Neural progenitor cell (in vitro differentiated cells): ENCODE measurements around the gene ENTPD2. TPM values are rescaled to one million over a fixed set of nuclear protein-coding genes. Genes with fewer than 3 reads are reported as not detected.

Experiments
- DNase-seq: peaks from one replicate; pipeline ENCODE4 v3.0.0-alpha.2; 2016; ENCODE audit warnings: low spot score
- H2AFZ ChIP-seq: fragments of 200-600 bp; sonication (generic); replicated peaks from 2 replicates; pipeline ENCODE4 v1.6.1; 2016; ENCODE audit warnings: antibody characterized with exemption
- H3F3A ChIP-seq: fragments of 200-600 bp; sonication (generic); 2 replicates; pipeline ENCODE4 v1.6.1; 2016; ENCODE audit warnings: antibody characterized with exemption, low read depth
- H3K27ac ChIP-seq: fragments of 200-600 bp; sonication (generic); 2 replicates; pipeline ENCODE4 v1.5.1; 2016; ENCODE audit warnings: mild to moderate bottlenecking
- H3K27me3 ChIP-seq: fragments of 200-600 bp; sonication (generic); 2 replicates; pipeline ENCODE4 v1.6.1; 2016; ENCODE audit warnings: mild to moderate bottlenecking, moderate library complexity
- H3K36me3 ChIP-seq: fragments of 200-600 bp; sonication (generic); 2 replicates; pipeline ENCODE4 v1.5.1; 2016
- H3K4me1 ChIP-seq: fragments of 200-600 bp; sonication (generic); 2 replicates; pipeline ENCODE4 v1.6.1; 2016; ENCODE audit warnings: mixed run types
- H3K4me2 ChIP-seq: fragments of 200-600 bp; sonication (generic); 2 replicates; pipeline ENCODE4 v1.6.1; 2016
- H3K4me3 ChIP-seq: fragments of 200-600 bp; sonication (generic); 2 replicates; pipeline ENCODE4 v1.5.1; 2016
- H3K79me2 ChIP-seq: fragments of 200-600 bp; sonication (generic); 2 replicates; pipeline ENCODE4 v1.6.1; 2016; ENCODE audit warnings: low read depth
- H3K9ac ChIP-seq: fragments of 200-600 bp; sonication (generic); 2 replicates; pipeline ENCODE4 v1.6.1; 2016
- H3K9me3 ChIP-seq: fragments of 200-600 bp; sonication (generic); 2 replicates; pipeline ENCODE4 v1.5.1; 2016; ENCODE audit warnings: low read depth
- H4K20me1 ChIP-seq: fragments of 200-600 bp; sonication (generic); 2 replicates; pipeline ENCODE4 v1.6.1; 2016; ENCODE audit warnings: low read depth
- H3K27ac Mint-ChIP-seq: 3 replicates; pipeline ENCODE4 v1.8.0; 2021; ENCODE audit warnings: mixed read lengths
- H3K27me3 Mint-ChIP-seq: 2 replicates; pipeline ENCODE4 v1.8.0; 2022; ENCODE audit warnings: low read depth, mild to moderate bottlenecking, inconsistent platforms, moderate library complexity, mixed read lengths; ENCODE audit not compliant: insufficient read depth
- H3K36me3 Mint-ChIP-seq: 3 replicates; pipeline ENCODE4 v1.8.0; 2021; ENCODE audit warnings: mixed read lengths
- H3K4me1 Mint-ChIP-seq: 3 replicates; pipeline ENCODE4 v1.8.0; 2021; ENCODE audit warnings: mixed read lengths
- H3K4me3 Mint-ChIP-seq: 3 replicates; pipeline ENCODE4 v1.8.0; 2021; ENCODE audit warnings: mild to moderate bottlenecking, moderate library complexity, mixed read lengths
- H3K9me3 Mint-ChIP-seq: 3 replicates; pipeline ENCODE4 v1.8.0; 2020; ENCODE audit warnings: mixed read lengths
- EZH2 ChIP-seq: fragments of 200-600 bp; sonication (generic); IDR thresholded peaks from 2 replicates; pipeline ENCODE4 v1.6.1; 2017; ENCODE audit warnings: antibody characterized with exemption, mild to moderate bottlenecking, moderate library complexity
- EZH2phosphoT487 ChIP-seq: fragments of 200-600 bp; sonication (generic); IDR thresholded peaks from 2 replicates; pipeline ENCODE4 v1.6.1; 2017; ENCODE audit warnings: antibody characterized with exemption
- total RNA-seq: library from RNA; depleted of rRNA; stranded (reverse); fragments of >200 nt; gene quantifications from 2 replicates; pipeline ENCODE4 v1.2.3, GENCODE V29; 2015; ENCODE audit warnings: low replicate concordance
- TF ChIP-seq, protein P1 (sequence below): fragments of 200-600 bp; sonication (generic); IDR thresholded peaks from 2 replicates; pipeline ENCODE4 v1.5.1; 2017; ENCODE audit warnings: antibody characterized with exemption, mild to moderate bottlenecking

Gene ENTPD2
- total RNA-seq, 1 donor from 2014 or later, result not detected

DNA sequence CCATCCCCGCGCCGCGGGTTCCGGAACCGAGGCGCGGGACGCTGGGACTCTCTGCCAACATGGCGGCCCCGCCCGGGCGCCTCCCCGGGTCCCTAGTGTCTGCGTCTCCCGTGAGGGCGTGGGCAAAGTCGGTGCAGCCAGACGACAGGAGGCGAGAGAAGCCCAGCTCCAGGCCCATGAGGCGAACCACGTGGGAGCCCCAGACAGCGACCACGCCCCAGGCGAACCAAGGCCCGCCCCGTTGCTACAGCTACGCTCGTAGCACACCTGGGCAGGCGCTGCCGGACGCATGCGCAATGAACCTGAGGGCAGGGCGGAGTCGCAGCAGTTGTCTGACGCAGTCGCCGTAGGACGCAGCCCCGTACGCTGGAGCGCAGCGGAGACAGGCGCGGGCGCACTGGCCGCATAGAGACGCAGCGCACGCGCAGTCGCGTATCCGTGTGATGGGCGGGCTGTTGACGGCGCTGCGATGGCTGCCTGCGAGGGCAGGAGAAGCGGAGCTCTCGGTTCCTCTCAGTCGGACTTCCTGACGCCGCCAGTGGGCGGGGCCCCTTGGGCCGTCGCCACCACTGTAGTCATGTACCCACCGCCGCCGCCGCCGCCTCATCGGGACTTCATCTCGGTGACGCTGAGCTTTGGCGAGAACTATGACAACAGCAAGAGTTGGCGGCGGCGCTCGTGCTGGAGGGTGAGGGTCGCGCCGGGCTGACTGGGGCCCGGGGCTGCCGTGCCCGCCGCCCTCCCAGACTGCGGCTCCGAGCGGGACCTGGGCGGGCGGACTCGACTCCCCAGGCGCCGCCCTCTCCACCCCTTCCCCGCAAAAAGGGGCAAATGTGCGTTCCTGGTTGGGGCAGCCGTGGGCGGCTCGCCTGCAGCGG, 32.9 kb upstream of the ENTPD2 start, which contains the start of gene MAN1B1:
Gene MAN1B1 (plus strand): TSS at position 455 of the 878 bp plus-strand sequence. CDS start 15 bp downstream, at position 470.
- Histone ChIP-seq H3K9me3 (no peaks in the 10 kb centered on the region), H3K4me2 (peak within 1 kb of the TSS; percentile 97), H3K4me3 (peak within 1 kb of the TSS; percentile 75), H3F3A (peaks cover 18% of the 10 kb centered on the region), H3K36me3 (no peaks in the 10 kb centered on the region), H3K27me3 (peaks cover 34% of the 10 kb centered on the region), H2AFZ (peak within 1 kb of the TSS; percentile 84), H3K4me1 (peaks cover 14% of the 10 kb centered on the region), H4K20me1 (no peaks in the 10 kb centered on the region), H3K9ac (peak within 1 kb of the TSS; percentile 15), H3K27ac (no peak within 1 kb of the TSS), H3K79me2 (peaks cover 9% of the 10 kb centered on the region)
- Mint-ChIP-seq H3K36me3 (peaks cover 5% of the 10 kb centered on the region), H3K4me1 (peaks cover 29% of the 10 kb centered on the region), H3K27ac (no peak within 1 kb of the TSS), H3K4me3 (peak within 1 kb of the TSS; percentile 90), H3K27me3 (peaks cover 20% of the 10 kb centered on the region), H3K9me3 (no peaks in the 10 kb centered on the region)
- TF ChIP-seq, protein P1, sequence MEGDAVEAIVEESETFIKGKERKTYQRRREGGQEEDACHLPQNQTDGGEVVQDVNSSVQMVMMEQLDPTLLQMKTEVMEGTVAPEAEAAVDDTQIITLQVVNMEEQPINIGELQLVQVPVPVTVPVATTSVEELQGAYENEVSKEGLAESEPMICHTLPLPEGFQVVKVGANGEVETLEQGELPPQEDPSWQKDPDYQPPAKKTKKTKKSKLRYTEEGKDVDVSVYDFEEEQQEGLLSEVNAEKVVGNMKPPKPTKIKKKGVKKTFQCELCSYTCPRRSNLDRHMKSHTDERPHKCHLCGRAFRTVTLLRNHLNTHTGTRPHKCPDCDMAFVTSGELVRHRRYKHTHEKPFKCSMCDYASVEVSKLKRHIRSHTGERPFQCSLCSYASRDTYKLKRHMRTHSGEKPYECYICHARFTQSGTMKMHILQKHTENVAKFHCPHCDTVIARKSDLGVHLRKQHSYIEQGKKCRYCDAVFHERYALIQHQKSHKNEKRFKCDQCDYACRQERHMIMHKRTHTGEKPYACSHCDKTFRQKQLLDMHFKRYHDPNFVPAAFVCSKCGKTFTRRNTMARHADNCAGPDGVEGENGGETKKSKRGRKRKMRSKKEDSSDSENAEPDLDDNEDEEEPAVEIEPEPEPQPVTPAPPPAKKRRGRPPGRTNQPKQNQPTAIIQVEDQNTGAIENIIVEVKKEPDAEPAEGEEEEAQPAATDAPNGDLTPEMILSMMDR, result no peak
- TF ChIP-seq EZH2phosphoT487 (no peak), EZH2 (no peak)
- DNase-seq, result peak; percentile 100

DNA sequence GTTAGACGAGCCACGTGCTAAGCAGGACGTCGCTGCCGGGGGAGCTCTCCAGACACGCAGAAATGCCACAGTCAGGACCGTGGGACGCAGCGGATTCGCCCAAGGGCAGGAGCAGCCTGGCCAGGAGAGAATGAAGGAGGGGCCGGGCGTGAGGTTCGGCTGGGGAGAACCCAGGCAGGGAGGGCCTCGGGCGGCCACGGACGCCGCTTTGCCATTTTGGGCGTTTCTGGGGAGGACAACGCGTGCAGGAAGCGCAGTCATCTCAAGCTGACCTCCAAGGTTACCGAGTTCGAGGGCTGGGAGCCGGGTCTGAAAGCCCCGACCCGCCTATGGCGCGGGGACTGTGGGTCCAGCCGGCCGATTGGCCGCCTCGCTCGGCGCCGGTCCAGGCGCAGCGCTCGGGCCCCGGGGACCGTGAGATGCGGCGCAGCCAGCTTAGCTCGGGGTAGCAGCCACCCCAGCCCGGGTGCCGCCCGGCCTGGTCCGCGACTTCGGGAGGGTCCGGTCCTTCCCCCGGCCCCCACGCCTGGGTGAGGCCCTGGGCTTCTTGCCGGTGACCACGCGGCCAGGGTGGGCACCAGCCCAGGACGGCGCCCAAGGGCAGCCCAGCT, 32.2 kb upstream of the ENTPD2 start:
- no peak overlapping the region for H3K27ac ChIP-seq
- no peaks in the 10 kb centered on the region for H3K9me3 ChIP-seq
- H3K4me3 ChIP-seq, result peak overlapping the region; percentile 75
- H4K20me1 ChIP-seq, result no peaks in the 10 kb centered on the region
- H3F3A ChIP-seq, result peaks cover 18% of the 10 kb centered on the region
- Mint-ChIP-seq H3K4me1 (peaks cover 29% of the 10 kb centered on the region), H3K4me3 (peak overlapping the region; percentile 90), H3K9me3 (no peaks in the 10 kb centered on the region), H3K27me3 (peaks cover 20% of the 10 kb centered on the region), H3K36me3 (peaks cover 5% of the 10 kb centered on the region), H3K27ac (no peak overlapping the region)
- H3K9ac ChIP-seq, result no peak overlapping the region
- peak; percentile 53 for DNase-seq
- H3K36me3 ChIP-seq, result no peaks in the 10 kb centered on the region
- peak overlapping the region; percentile 97 for H3K4me2 ChIP-seq
- TF ChIP-seq EZH2 (peak; percentile 73), EZH2phosphoT487 (peak; percentile 53)
- TF ChIP-seq, protein P1, result no peak
- no peak overlapping the region for H2AFZ ChIP-seq
- H3K27me3 ChIP-seq, result peaks cover 41% of the 10 kb centered on the region
- H3K4me1 ChIP-seq, result peaks cover 14% of the 10 kb centered on the region
- peaks cover 9% of the 10 kb centered on the region for H3K79me2 ChIP-seq

DNA sequence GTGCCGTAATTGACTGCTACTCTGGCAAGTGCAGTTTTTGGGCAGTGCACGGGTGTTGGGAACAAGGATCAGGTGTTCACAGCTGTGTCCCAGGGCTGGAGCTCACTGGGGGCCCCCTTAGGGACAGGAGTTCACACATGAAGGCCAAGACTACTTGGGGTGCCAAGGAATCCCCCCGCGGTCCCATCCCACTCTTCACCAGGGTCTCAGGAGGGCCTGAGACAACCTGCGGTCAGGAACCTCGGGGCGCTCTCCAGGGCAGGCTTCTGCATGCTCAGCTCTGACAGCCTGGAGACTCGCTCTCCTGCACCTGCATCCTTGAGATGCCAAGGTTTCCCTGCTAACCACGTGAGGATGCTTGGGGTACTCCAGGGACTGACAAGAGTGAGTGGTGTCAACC, 30.7 kb upstream of the ENTPD2 start:
- TF ChIP-seq, protein P1, result no peak
- TF ChIP-seq EZH2phosphoT487 (no peak), EZH2 (no peak)
- H3K4me1 ChIP-seq, result peaks cover 14% of the 10 kb centered on the region
- no peaks in the 10 kb centered on the region for H3K36me3 ChIP-seq
- peaks cover 25% of the 10 kb centered on the region for H3K27me3 Mint-ChIP-seq
- no peak overlapping the region for H3K4me3 Mint-ChIP-seq
- peaks cover 4% of the 10 kb centered on the region for H3K36me3 Mint-ChIP-seq
- H3K9ac ChIP-seq, result no peak overlapping the region
- DNase-seq, result no peak
- peaks cover 56% of the 10 kb centered on the region for H3K27me3 ChIP-seq
- H3K9me3 ChIP-seq, result no peaks in the 10 kb centered on the region
- H4K20me1 ChIP-seq, result no peaks in the 10 kb centered on the region
- H3K27ac Mint-ChIP-seq, result no peak overlapping the region
- H3K79me2 ChIP-seq, result peaks cover 9% of the 10 kb centered on the region
- no peak overlapping the region for H3K4me3 ChIP-seq
- H3F3A ChIP-seq, result peaks cover 19% of the 10 kb centered on the region
- H3K4me2 ChIP-seq, result no peak overlapping the region
- H3K27ac ChIP-seq, result no peak overlapping the region
- no peaks in the 10 kb centered on the region for H3K9me3 Mint-ChIP-seq
- no peak overlapping the region for H2AFZ ChIP-seq
- H3K4me1 Mint-ChIP-seq, result peaks cover 32% of the 10 kb centered on the region
